Measurements from ENCODE around the gene ENPP1.

DNA sequence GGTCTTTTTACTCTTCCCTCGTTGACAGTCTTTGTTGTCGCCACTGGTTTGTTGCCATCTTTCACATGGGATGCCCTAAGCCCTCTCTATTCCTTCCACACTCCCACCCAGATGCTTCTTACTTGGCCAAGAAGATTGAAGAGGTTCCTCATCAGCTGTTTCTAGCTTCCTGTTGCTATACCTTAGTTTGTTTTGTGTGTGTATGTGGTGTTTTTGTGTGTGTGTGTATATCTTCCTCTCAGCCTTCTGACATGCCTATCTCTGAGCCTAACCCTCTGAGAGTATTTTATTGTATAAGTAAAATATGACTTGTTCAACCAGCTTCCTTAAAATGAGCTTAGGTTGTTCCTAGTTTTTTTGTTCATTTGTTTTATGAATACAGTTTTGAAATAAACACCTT, 35.9 kb downstream of the ENPP1 start:
- TF ChIP-seq, protein P1, sequence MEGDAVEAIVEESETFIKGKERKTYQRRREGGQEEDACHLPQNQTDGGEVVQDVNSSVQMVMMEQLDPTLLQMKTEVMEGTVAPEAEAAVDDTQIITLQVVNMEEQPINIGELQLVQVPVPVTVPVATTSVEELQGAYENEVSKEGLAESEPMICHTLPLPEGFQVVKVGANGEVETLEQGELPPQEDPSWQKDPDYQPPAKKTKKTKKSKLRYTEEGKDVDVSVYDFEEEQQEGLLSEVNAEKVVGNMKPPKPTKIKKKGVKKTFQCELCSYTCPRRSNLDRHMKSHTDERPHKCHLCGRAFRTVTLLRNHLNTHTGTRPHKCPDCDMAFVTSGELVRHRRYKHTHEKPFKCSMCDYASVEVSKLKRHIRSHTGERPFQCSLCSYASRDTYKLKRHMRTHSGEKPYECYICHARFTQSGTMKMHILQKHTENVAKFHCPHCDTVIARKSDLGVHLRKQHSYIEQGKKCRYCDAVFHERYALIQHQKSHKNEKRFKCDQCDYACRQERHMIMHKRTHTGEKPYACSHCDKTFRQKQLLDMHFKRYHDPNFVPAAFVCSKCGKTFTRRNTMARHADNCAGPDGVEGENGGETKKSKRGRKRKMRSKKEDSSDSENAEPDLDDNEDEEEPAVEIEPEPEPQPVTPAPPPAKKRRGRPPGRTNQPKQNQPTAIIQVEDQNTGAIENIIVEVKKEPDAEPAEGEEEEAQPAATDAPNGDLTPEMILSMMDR (IDR thresholded peaks at IDR 0.05) = no peak
- TF ChIP-seq POLR2A (IDR thresholded peaks at IDR 0.05) = no peak
